Ovary (tissue), 9 donors: ENCODE data around the gene LMBR1L. TPM values are rescaled to one million over a fixed set of nuclear protein-coding genes. Genes with fewer than 3 reads are reported as not detected.
A peak's percentile ranks its signal among the peaks of the same experiment; 100 is the strongest.

Experiments used
- DNase-seq, 5 donors: peaks; one replicate each; pipeline ENCODE4 v3.0.0-alpha.2; 2019 to 2020
- H3K27ac ChIP-seq, 2 donors: fragments of 200-600 bp; one replicate each; pipeline versions ENCODE4 v1.5.1 to v1.8.0; 2019 to 2022
- H3K27me3 ChIP-seq: fragments of 200-600 bp; one replicate; pipeline ENCODE4 v1.8.0; 2022
- H3K36me3 ChIP-seq: fragments of 200-600 bp; sonication (generic); one replicate; pipeline ENCODE4 v1.5.1; 2019
- H3K4me1 ChIP-seq: one replicate; pipeline ENCODE4 v1.8.1; 2013; ENCODE audit warnings: mild to moderate bottlenecking, moderate library complexity; ENCODE audit not compliant: insufficient read depth
- H3K4me3 ChIP-seq: fragments of 200-600 bp; sonication (generic); one replicate; pipeline ENCODE4 v1.5.1; 2017
- H3K9me3 ChIP-seq, 2 donors: fragments of 200-600 bp in 1 of 2; sonication (generic) in 1 of 2; one replicate each; pipeline versions ENCODE4 v1.5.1 to v1.8.1; 2013 to 2019; ENCODE audit warnings: mild to moderate bottlenecking in 1 of 2, moderate library complexity in 1 of 2
- CTCF ChIP-seq, 3 donors: fragments of 450-650 bp in 2 of 3; fragments of 200-600 bp in 1 of 3; IDR thresholded peaks; one replicate each; pipeline versions ENCODE4 v1.5.1 to v1.8.0; 2016 to 2022; ENCODE audit warnings: antibody characterized with exemption in 3 of 3, mild to moderate bottlenecking in 1 of 3
- EP300 ChIP-seq: sonication (generic); formaldehyde crosslinking; IDR thresholded peaks from one replicate; pipeline ENCODE4 v1.6.1; 2017; ENCODE audit warnings: antibody characterized with exemption
- POLR2A ChIP-seq: fragments of 450-650 bp; IDR thresholded peaks from one replicate; pipeline ENCODE4 v1.6.1; 2017; ENCODE audit warnings: antibody characterized with exemption, mild to moderate bottlenecking, moderate library complexity
- WGBS, 3 donors: extraction: QIAGEN DNeasy Blood & Tissue Kit in 1 of 3; methylation state at CpG; one replicate each; pipeline versions ENCODE4 v1.1.5 to v1.1.7; 2013 to 2017; 5-methylcytosine and 5-hydroxymethylcytosine counted together
- intact Hi-C, 4 donors: fragments of 100-400 bp; cut with DNase I; formaldehyde crosslinking; loops; one replicate each; pipeline versions ENCODE4 v1.11.0 to v1.15.1; 2022 to 2023
- polyA plus RNA-seq, 2 donors: library from polyadenylated mRNA; stranded (reverse); fragments of 200-250 nt in 1 of 2; fragments of 350-450 nt in 1 of 2; fragmentation: Illumina TruSeq in 1 of 2; extraction: RNeasy Lipid Tissue Mini Kit (QIAGEN cat#74804) in 1 of 2; gene quantifications; one replicate each; pipeline ENCODE4 v1.2.3, GENCODE V29; 2013 to 2014
- total RNA-seq, 7 donors: library from RNA; depleted of rRNA in 2 of 7; stranded (reverse); fragments of >200 nt in 2 of 7; fragmentation: NEBNext Ultra II Directional in 3 of 7; extraction: Animal tissue kit (Norgen Biotek cat#: 25700) in 3 of 7; gene quantifications; one replicate each; pipeline versions ENCODE4 v1.1.0 to v1.2.4, GENCODE V29; 2016 to 2023
- donor health status: DM: no; HTN: no; CAD: no; lungs with moderate emphysema.
- donor health status: DM: no; HTN: no; CAD: no.
- donor health status: Bipolar disorder and iron deficiency.
- donor health status: DM: yes; HTN: yes; CAD: no.
- donor health status: DM: no; HTN: no; CAD: no.
- donor health status: DM: yes; HTN: yes; CAD: no.

The LMBR1L gene
- total and polyA plus RNA-seq, 9 donors = 63.8 to 95.8 (median 68.5) TPM

GRCh38 chr12:49098703-49099102 lies 11.9 kb downstream of the LMBR1L start:
- intact Hi-C loops = loop anchor here in 1 of 4 donors (10.0 kb wide), 1 partner anchor 136 kb away; no protein-coding TSS in a partner anchor
- Histone ChIP-seq H3K9me3 (no peaks in the 10 kb centered on the region), H3K4me3 (no peak overlapping the region), H3K27ac (no peak overlapping the region), H3K4me1 (no peaks in the 10 kb centered on the region), H3K36me3 (no peaks in the 10 kb centered on the region), H3K27me3 (no peaks in the 10 kb centered on the region)
- TF ChIP-seq POLR2A (no peak), CTCF (IDR thresholded peaks at IDR 0.05) (no peak), EP300 (no peak)
- WGBS, 3 donors = 79 to 86% (median 85%) methylated on average over 2 of the region's 2 CpGs
- no peak for DNase-seq

GRCh38 chr12:49098035-49098451 lies 12.6 kb downstream of the LMBR1L start:
- DNase-seq = peak in 2 of 5 donors; percentile 49 to 55
- H3K36me3 ChIP-seq = no peaks in the 10 kb centered on the region

GRCh38 chr12:49097381-49097780 lies 13.3 kb downstream of the LMBR1L start:
- Histone ChIP-seq H3K36me3 (no peaks in the 10 kb centered on the region), H3K27ac (no peak overlapping the region)

More at GRCh38 chr12:49098035-49098451, 12.6 kb downstream of the LMBR1L start:
- intact Hi-C loops = loop anchor here in 1 of 4 donors (10.0 kb wide), 1 partner anchor 137 kb away; no protein-coding TSS in a partner anchor
- H3K4me3 ChIP-seq = no peak overlapping the region
- H3K27me3 ChIP-seq = peaks cover 3% of the 10 kb centered on the region
- TF ChIP-seq EP300 (no peak), CTCF (IDR thresholded peaks at IDR 0.05) (peak; percentile 31 to 54 (median 53)), POLR2A (no peak)
- H3K27ac ChIP-seq = no peak overlapping the region
- H3K4me1 ChIP-seq = no peaks in the 10 kb centered on the region
- WGBS, 3 donors = 61 to 69% (median 67%) methylated on average over 4 of the region's 4 CpGs
- H3K9me3 ChIP-seq = no peaks in the 10 kb centered on the region

GRCh38 chr12:49094975-49095365 lies 15.7 kb downstream of the LMBR1L start:
- Histone ChIP-seq H3K27me3 (peaks cover 3% of the 10 kb centered on the region), H3K9me3 (no peaks in the 10 kb centered on the region), H3K27ac (no peak overlapping the region), H3K4me1 (peaks cover 5% of the 10 kb centered on the region), H3K36me3 (no peaks in the 10 kb centered on the region), H3K4me3 (no peak overlapping the region)
- no peak for DNase-seq
- 68 to 73% (median 71%) methylated on average over 2 of the region's 2 CpGs for WGBS, 3 donors
- TF ChIP-seq POLR2A (no peak), CTCF (IDR thresholded peaks at IDR 0.05) (no peak), EP300 (no peak)
- intact Hi-C loops = loop anchor here in 2 of 4 donors (5.0 to 10.0 kb wide), 2 partner anchors 137 to 140 kb away; no protein-coding TSS in a partner anchor

More at GRCh38 chr12:49097381-49097780, 13.3 kb downstream of the LMBR1L start:
- no peaks in the 10 kb centered on the region for H3K9me3 ChIP-seq
- no peaks in the 10 kb centered on the region for H3K4me1 ChIP-seq
- no peak for TF ChIP-seq EP300
- no peak for TF ChIP-seq POLR2A
- no peak for TF ChIP-seq CTCF (IDR thresholded peaks at IDR 0.05)
- intact Hi-C loops = loop anchor here in 1 of 4 donors (10.0 kb wide), 1 partner anchor 137 kb away; no protein-coding TSS in a partner anchor
- whole genome bisulfite sequencing, 3 donors = 67 to 79% (median 76%) methylated on average over 3 of the region's 3 CpGs
- DNase-seq = no peak
- H3K4me3 ChIP-seq = no peak overlapping the region
- H3K27me3 ChIP-seq = peaks cover 3% of the 10 kb centered on the region
